ENCODE results near the gene ATXN10.
A peak's percentile ranks its signal among the peaks of the same experiment; 100 is the strongest.
"Not testable (repeated sequence)": the region's sequence is repeated elsewhere in the genome, so short reads cannot be mapped to it uniquely, and the experiment has no call there.

The ATXN10 gene

GRCh38 chr22:45777852-45778375, 106.3 kb downstream of the ATXN10 start:
- no peak for DNase-seq (ENCODE audit: low read depth in 1 of 2, low spot score in 1 of 2)
- in situ Hi-C loops (cut with HindIII; ENCODE audit: low pct_unique_long_range_greater_than_20kb, low sequenced_read_pairs): no loop called here
- no peak for TF ChIP-seq JUND (IDR thresholded peaks at IDR 0.05; ENCODE audit: low read depth)

GRCh38 chr22:45781459-45781858, 109.8 kb downstream of the ATXN10 start:
- no peak for TF ChIP-seq JUND (IDR thresholded peaks at IDR 0.05; ENCODE audit: low read depth)
- in situ Hi-C loops (cut with HindIII; ENCODE audit: low pct_unique_long_range_greater_than_20kb, low sequenced_read_pairs): no loop called here
- no peak for DNase-seq (ENCODE audit: low read depth in 1 of 2, low spot score in 1 of 2)

GRCh38 chr22:45781966-45782365, 110.3 kb downstream of the ATXN10 start:
- in situ Hi-C loops (cut with HindIII; ENCODE audit: low pct_unique_long_range_greater_than_20kb, low sequenced_read_pairs): no loop called here
- TF ChIP-seq JUND (IDR thresholded peaks at IDR 0.05; ENCODE audit: low read depth): no peak
- no peak for DNase-seq (ENCODE audit: low read depth in 1 of 2, low spot score in 1 of 2)

- TF ChIP-seq JUND (IDR thresholded peaks at IDR 0.05; ENCODE audit: low read depth): no peak
- in situ Hi-C loops (cut with HindIII; ENCODE audit: low pct_unique_long_range_greater_than_20kb, low sequenced_read_pairs): no loop called here
- DNase-seq (ENCODE audit: low read depth in 1 of 2, low spot score in 1 of 2): no peak
These were observed 111.4 kb downstream of the ATXN10 start for GRCh38 chr22:45783021-45783420.

- in situ Hi-C loops (cut with HindIII; ENCODE audit: low pct_unique_long_range_greater_than_20kb, low sequenced_read_pairs): no loop called here
- no peak for DNase-seq (ENCODE audit: low read depth in 1 of 2, low spot score in 1 of 2)
- TF ChIP-seq JUND (IDR thresholded peaks at IDR 0.05; ENCODE audit: low read depth): no peak
These were observed 112.1 kb downstream of the ATXN10 start for GRCh38 chr22:45783690-45784089.

- in situ Hi-C loops (cut with HindIII; ENCODE audit: low pct_unique_long_range_greater_than_20kb, low sequenced_read_pairs): no loop called here
- TF ChIP-seq JUND (IDR thresholded peaks at IDR 0.05; ENCODE audit: low read depth): no peak
- no peak for DNase-seq (ENCODE audit: low read depth in 1 of 2, low spot score in 1 of 2)
These were observed 113.0 kb downstream of the ATXN10 start for GRCh38 chr22:45784357-45785277.

GRCh38 chr22:45785458-45785857, 113.8 kb downstream of the ATXN10 start:
- no peak for TF ChIP-seq JUND (IDR thresholded peaks at IDR 0.05; ENCODE audit: low read depth)
- in situ Hi-C loops (cut with HindIII; ENCODE audit: low pct_unique_long_range_greater_than_20kb, low sequenced_read_pairs): no loop called here
- DNase-seq (ENCODE audit: low read depth in 1 of 2, low spot score in 1 of 2): peak in 1 of 2 experiments; percentile 35

- no peak for TF ChIP-seq JUND (IDR thresholded peaks at IDR 0.05; ENCODE audit: low read depth)
- no peak for DNase-seq (ENCODE audit: low read depth in 1 of 2, low spot score in 1 of 2)
- in situ Hi-C loops (cut with HindIII; ENCODE audit: low pct_unique_long_range_greater_than_20kb, low sequenced_read_pairs): no loop called here
These were observed 115.1 kb downstream of the ATXN10 start for GRCh38 chr22:45786726-45787125.

GRCh38 chr22:45787759-45788158, 116.1 kb downstream of the ATXN10 start:
- no peak for TF ChIP-seq JUND (IDR thresholded peaks at IDR 0.05; ENCODE audit: low read depth)
- DNase-seq (ENCODE audit: low read depth in 1 of 2, low spot score in 1 of 2): no peak
- in situ Hi-C loops (cut with HindIII; ENCODE audit: low pct_unique_long_range_greater_than_20kb, low sequenced_read_pairs): no loop called here

- no peak for DNase-seq (ENCODE audit: low read depth in 1 of 2, low spot score in 1 of 2)
These were observed 116.9 kb downstream of the ATXN10 start for GRCh38 chr22:45788522-45788921.

GRCh38 chr22:45790401-45790800, 118.8 kb downstream of the ATXN10 start:
- in situ Hi-C loops (cut with HindIII; ENCODE audit: low pct_unique_long_range_greater_than_20kb, low sequenced_read_pairs): no loop called here
- TF ChIP-seq JUND (IDR thresholded peaks at IDR 0.05; ENCODE audit: low read depth): no peak

More at GRCh38 chr22:45788522-45788921, 116.9 kb downstream of the ATXN10 start:
- no peak for TF ChIP-seq JUND (IDR thresholded peaks at IDR 0.05; ENCODE audit: low read depth)
- in situ Hi-C loops (cut with HindIII; ENCODE audit: low pct_unique_long_range_greater_than_20kb, low sequenced_read_pairs): no loop called here

GRCh38 chr22:45793161-45793560, 121.5 kb downstream of the ATXN10 start:
- TF ChIP-seq JUND (IDR thresholded peaks at IDR 0.05; ENCODE audit: low read depth): no peak

More at GRCh38 chr22:45790401-45790800, 118.8 kb downstream of the ATXN10 start:
- no peak for DNase-seq (ENCODE audit: low read depth in 1 of 2, low spot score in 1 of 2)

GRCh38 chr22:45793892-45794291, 122.3 kb downstream of the ATXN10 start:
- DNase-seq (ENCODE audit: low read depth in 1 of 2, low spot score in 1 of 2): no peak
- in situ Hi-C loops (cut with HindIII; ENCODE audit: low pct_unique_long_range_greater_than_20kb, low sequenced_read_pairs): no loop called here
- no peak for TF ChIP-seq JUND (IDR thresholded peaks at IDR 0.05; ENCODE audit: low read depth)

More at GRCh38 chr22:45793161-45793560, 121.5 kb downstream of the ATXN10 start:
- in situ Hi-C loops (cut with HindIII; ENCODE audit: low pct_unique_long_range_greater_than_20kb, low sequenced_read_pairs): no loop called here
- no peak for DNase-seq (ENCODE audit: low read depth in 1 of 2, low spot score in 1 of 2)

GRCh38 chr22:45796009-45796408, 124.4 kb downstream of the ATXN10 start:
- peak in 1 of 2 experiments; percentile 15 for DNase-seq (ENCODE audit: low read depth in 1 of 2, low spot score in 1 of 2)
- in situ Hi-C loops (cut with HindIII; ENCODE audit: low pct_unique_long_range_greater_than_20kb, low sequenced_read_pairs): not testable (repeated sequence)
